Stimulated activated CD4-positive, alpha-beta T cell treated with anti-CD3 and anti-CD28 coated beads, Interleukin-12 subunit alpha, Interleukin-12 subunit beta, amount 100 ng/mL, for 4 hours (primary cell): ENCODE data around the gene AP4E1.
"Not testable (repeated sequence)": the region's sequence is repeated elsewhere in the genome, so short reads cannot be mapped to it uniquely, and the experiment has no call there.

Source experiments
- DNase-seq: peaks from one replicate; pipeline ENCODE4 v3.0.0-alpha.2; 2020

The AP4E1 gene

GRCh38 chr15:51030649-51031316 lies 122.3 kb downstream of the AP4E1 start:
- no peak for DNase-seq

GRCh38 chr15:51037474-51037873 lies 129.0 kb downstream of the AP4E1 start:
- not testable (repeated sequence) for DNase-seq

- no peak for DNase-seq
Observed at GRCh38 chr15:51038162-51038973, 129.9 kb downstream of the AP4E1 start.

GRCh38 chr15:51038974-51039319 lies 130.5 kb downstream of the AP4E1 start:
- DNase-seq: no peak

GRCh38 chr15:51044037-51044727 lies 135.7 kb downstream of the AP4E1 start:
- DNase-seq: no peak

GRCh38 chr15:51046016-51046415 lies 137.5 kb downstream of the AP4E1 start:
- no peak for DNase-seq

GRCh38 chr15:51046799-51047449 lies 138.4 kb downstream of the AP4E1 start:
- DNase-seq: no peak

- no peak for DNase-seq
Observed at GRCh38 chr15:51048308-51048707, 139.8 kb downstream of the AP4E1 start.

GRCh38 chr15:51049081-51049480 lies 140.6 kb downstream of the AP4E1 start:
- no peak for DNase-seq

GRCh38 chr15:51051776-51052175 lies 143.3 kb downstream of the AP4E1 start:
- DNase-seq: no peak

GRCh38 chr15:51053571-51053970 lies 145.1 kb downstream of the AP4E1 start:
- DNase-seq: no peak

- DNase-seq: no peak
Observed at GRCh38 chr15:51054535-51054934, 146.1 kb downstream of the AP4E1 start.
